CD1c-positive myeloid dendritic cell (primary cell): ENCODE results near the gene BLM.
A peak's percentile ranks its signal among the peaks of the same experiment; 100 is the strongest.
"Not testable (repeated sequence)": the region's sequence is repeated elsewhere in the genome, so short reads cannot be mapped to it uniquely, and the experiment has no call there.

Experiments
- DNase-seq: peaks from one replicate; pipeline ENCODE4 v3.0.0-alpha.2; 2016; ENCODE audit errors: extremely low spot score

The BLM gene

GRCh38 chr15:90820481-90820880, 103.3 kb downstream of the BLM start:
- DNase-seq: no peak

- DNase-seq: peak; percentile 71
Observed at GRCh38 chr15:90822204-90822955, 105.2 kb downstream of the BLM start.

GRCh38 chr15:90823455-90823974, 106.4 kb downstream of the BLM start:
- no peak for DNase-seq

GRCh38 chr15:90825115-90825899, 108.2 kb downstream of the BLM start:
- not testable (repeated sequence) for DNase-seq

- not testable (repeated sequence) for DNase-seq
Observed at GRCh38 chr15:90826206-90826885, 109.2 kb downstream of the BLM start.

GRCh38 chr15:90826886-90827435, 109.8 kb downstream of the BLM start:
- DNase-seq: no peak

GRCh38 chr15:90828111-90828510, 111.0 kb downstream of the BLM start:
- no peak for DNase-seq

GRCh38 chr15:90829126-90829525, 112.0 kb downstream of the BLM start:
- no peak for DNase-seq

GRCh38 chr15:90829942-90830440, 112.8 kb downstream of the BLM start:
- DNase-seq: peak; percentile 88

- no peak for DNase-seq
Observed at GRCh38 chr15:90834626-90835025, 117.5 kb downstream of the BLM start.

- DNase-seq: peak; percentile 76
Observed at GRCh38 chr15:90836296-90836871, 119.2 kb downstream of the BLM start.

- DNase-seq: no peak
Observed at GRCh38 chr15:90837094-90837493, 119.9 kb downstream of the BLM start.

- DNase-seq: peak; percentile 81
Observed at GRCh38 chr15:90838139-90838538, 121.0 kb downstream of the BLM start.

- DNase-seq: no peak
Observed at GRCh38 chr15:90838544-90838943, 121.4 kb downstream of the BLM start.

GRCh38 chr15:90839187-90840071, 122.3 kb downstream of the BLM start:
- DNase-seq: peak; percentile 82

- no peak for DNase-seq
Observed at GRCh38 chr15:90840157-90840855, 123.2 kb downstream of the BLM start.

- DNase-seq: no peak
Observed at GRCh38 chr15:90840954-90841353, 123.8 kb downstream of the BLM start.

- peak; percentile 49 for DNase-seq
Observed at GRCh38 chr15:90844696-90845095, 127.5 kb downstream of the BLM start.

GRCh38 chr15:90845201-90845949, 128.2 kb downstream of the BLM start:
- peak; percentile 88 for DNase-seq
